Hepatocyte (in vitro differentiated cells): ENCODE results near the gene CELA1.

Source experiments
- CTCF ChIP-seq: fragments of 200-600 bp; sonication (generic); IDR thresholded peaks from 2 replicates; pipeline ENCODE4 v1.5.1; 2016; ENCODE audit warnings: antibody characterized with exemption, mild to moderate bottlenecking; ENCODE audit not compliant: poor library complexity
- EZH2 ChIP-seq: fragments of 200-600 bp; sonication (generic); IDR thresholded peaks from 2 replicates; pipeline ENCODE4 v1.6.1; 2016; ENCODE audit warnings: antibody characterized with exemption, mild to moderate bottlenecking, borderline replicate concordance
- EZH2phosphoT487 ChIP-seq: fragments of 200-600 bp; sonication (generic); IDR thresholded peaks from one replicate; pipeline ENCODE4 v1.6.1; 2018; ENCODE audit warnings: antibody characterized with exemption, mild to moderate bottlenecking, low read depth, moderate library complexity; ENCODE audit not compliant: unreplicated experiment, severe bottlenecking

- no peak for TF ChIP-seq CTCF
- no peak for TF ChIP-seq EZH2phosphoT487
- TF ChIP-seq EZH2, result no peak
These were observed 16.4 kb upstream of the CELA1 start for GRCh38 chr12:51362747-51363342.
